ENCODE results near the gene CRTAC1.

The CRTAC1 gene

DNA sequence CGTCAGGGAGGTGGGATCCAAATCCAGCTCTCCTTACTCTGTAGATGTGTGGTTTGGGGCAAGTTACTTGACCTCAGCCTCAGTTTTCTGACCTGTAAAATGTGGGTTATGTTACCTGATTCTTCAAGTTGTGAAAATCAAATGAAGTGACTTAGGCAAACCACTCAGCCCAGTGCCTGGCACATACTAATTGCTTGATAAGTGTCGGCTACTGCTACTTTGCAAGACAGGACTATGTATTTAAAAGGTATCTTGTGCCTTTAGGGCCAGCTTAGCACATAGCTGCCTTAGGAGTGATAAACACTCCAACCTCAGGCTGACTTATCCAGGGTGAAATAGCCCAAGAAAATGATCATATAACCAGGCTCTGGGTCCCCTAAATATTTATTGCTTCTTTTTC is 137.9 kb downstream of the CRTAC1 start:
- no peak for DNase-seq

DNA sequence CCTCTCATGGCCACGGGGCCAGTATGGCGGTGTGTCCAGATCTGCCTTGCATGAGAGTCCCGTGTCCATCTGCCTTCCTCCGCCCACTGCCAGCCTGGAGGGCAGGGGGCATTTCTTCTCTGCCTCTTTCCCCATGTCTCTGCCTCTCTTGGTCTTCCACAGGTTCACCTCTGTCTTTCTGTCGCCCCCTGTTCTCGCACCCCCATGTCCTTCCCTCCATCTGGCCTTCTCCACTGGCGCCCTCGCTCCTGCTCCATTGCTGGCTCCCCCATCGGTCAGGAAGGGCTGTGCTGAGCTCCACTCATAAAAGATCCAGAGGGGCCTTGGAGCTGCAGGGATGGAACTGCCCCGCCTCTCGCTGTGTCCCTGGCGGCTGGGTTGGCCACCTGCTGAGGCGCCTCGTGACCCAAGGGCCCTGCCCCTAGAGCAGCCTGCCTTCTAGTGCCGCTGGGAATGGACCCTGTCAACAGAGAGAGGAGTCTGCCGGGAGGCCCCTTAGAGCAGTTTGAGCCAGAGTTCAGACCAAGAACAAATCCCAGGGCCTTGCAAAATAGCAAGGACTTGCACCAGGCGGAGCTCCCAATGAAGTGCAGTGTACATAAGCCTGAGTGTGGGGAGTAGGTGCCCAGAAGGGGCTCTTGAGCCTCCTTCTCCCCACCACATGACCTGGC is 138.8 kb downstream of the CRTAC1 start:
- no peak for DNase-seq

DNA sequence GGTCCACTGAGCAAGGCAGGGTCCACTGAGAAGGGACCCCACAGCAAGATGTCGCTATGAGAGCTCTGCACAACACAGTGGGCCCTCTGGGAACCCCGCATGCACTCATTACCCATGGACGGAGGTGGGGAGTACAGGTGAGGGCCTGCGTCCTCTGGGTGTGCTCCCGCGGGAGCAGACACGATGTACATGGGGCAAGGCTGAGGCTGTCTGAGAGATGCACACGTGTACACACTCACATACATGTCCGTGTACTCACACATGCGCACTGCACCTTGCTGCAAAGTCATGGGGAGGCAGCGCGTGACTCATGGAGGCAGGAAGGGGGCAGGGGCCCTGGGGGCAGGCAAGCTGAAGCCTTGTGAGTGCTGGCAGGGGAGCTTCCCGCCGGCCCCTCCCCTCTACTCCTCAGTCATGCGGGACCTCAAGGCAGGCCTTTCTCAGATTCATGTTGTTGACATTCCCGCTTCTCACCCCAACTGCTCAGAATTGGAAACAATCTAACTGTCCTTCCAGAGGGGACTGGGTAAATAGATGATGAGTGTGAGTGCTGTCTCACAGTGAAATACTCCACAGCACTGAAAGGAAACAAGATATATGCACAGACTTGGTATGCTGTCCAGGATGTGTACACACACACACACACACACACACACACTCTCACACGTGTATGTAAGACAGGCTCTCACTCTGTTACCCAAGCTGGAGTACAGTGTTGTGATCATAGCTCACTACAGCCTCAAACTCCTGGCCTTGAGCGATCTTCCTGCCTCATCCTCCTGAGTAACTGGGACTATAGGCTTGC is 140.8 kb downstream of the CRTAC1 start:
- peak; percentile 35 for DNase-seq

DNA sequence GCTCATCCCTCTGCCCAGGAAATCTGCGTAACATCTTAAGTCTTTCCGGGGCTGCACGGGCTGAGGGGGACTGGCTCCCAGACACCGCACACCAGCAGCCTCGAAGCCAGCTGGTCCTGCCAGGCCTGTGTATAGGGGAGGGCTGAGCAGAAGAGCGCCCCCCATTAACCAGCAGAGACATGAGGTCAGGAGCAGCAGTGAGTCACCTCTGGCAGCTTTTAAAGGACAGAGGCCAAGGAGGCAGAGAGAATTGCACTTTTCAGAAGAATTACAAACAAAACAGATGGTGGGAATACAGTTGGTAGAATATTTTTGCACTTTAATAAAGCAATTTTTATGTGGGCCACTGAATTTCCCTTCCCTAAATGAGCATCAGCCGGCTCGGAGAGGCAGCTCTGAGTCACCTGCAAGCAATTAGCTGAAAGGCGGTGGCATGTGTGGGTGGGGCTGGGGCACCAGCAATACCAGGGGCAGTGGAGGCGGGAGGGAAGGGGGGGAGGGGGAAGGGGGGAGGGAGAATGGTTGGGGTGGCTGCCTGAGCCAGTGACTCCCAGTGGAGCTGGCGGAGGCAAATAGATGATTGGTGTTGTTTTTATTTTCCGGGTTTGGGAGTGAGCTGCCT is 141.7 kb downstream of the CRTAC1 start:
- peak; percentile 36 for DNase-seq

DNA sequence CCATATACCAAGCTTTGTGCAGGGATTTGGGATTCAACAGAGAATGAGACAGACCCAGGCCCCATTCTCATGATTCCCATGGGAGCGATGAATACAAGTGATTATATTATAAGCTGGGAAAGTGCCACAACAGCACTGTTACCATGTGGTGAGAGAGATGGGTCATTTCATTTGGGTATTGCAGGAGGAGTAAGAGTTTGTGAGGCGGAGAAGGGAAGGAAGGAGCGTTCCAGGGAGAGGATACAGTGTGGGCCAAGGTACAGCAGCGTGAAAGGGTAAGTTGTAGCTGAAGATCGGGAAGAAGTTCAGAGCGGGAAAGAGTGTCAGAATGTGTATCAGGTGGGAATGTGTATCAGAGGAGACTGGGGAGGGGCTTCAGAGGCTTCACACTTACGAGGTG is 142.3 kb downstream of the CRTAC1 start:
- no peak for DNase-seq

DNA sequence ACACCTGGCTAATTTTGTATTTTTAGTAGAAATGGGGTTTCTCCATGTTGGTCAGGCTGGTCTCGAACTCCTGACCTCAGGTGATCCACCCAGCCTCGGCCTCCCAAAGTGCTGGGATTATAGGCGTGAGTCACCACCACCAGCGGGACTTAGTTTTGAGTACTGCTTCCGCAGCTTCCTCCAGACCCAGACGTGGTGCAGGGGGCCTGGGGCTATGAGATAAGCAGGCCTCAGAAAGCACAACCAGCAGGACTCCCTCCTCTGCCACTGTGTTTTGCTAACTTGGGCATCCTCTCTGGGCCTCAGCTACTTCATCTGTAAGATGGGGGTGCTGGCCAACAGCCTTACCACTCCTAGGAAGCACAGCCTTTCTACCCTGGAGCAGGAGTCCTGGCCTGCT is 143.0 kb downstream of the CRTAC1 start:
- no peak for DNase-seq

DNA sequence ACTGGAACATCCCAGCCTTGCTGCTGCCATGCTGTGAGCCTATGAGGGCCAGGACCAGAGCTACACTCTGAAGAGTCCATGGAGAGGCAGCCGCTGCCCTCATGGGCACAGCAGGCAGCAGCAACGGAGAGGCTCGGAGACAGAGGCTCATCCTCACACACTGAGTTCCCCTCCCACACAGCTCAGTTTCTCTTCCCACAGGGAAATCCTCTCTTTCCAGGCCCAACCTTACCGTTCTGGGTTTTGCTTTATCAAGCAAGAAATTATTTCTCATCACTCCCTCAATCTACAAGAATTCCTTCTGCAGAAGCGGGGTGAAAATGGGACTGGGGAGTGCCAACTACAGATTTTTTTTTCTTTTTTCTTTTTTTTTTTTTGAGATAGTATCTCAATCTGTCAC is 144.1 kb downstream of the CRTAC1 start:
- no peak for DNase-seq

DNA sequence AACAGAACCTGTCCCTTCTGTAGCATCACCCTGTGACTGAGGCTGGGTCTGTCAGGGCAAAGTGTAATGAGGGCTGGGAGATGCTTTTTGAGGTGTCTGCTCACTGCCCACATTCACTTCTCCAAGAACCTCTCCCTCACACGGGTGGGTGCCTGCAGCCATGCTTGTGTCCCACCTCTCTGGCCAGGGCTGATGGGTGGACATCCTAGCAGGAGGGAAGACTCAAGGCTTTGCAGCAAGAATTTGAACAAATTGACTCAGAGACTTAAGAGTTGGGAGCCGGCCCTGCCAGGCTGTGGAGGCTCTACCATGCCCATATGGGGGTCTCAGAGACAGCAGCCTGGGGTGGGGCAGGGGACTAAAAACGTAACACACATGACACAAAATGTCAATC is 147.3 kb downstream of the CRTAC1 start:
- DNase-seq = no peak

DNA sequence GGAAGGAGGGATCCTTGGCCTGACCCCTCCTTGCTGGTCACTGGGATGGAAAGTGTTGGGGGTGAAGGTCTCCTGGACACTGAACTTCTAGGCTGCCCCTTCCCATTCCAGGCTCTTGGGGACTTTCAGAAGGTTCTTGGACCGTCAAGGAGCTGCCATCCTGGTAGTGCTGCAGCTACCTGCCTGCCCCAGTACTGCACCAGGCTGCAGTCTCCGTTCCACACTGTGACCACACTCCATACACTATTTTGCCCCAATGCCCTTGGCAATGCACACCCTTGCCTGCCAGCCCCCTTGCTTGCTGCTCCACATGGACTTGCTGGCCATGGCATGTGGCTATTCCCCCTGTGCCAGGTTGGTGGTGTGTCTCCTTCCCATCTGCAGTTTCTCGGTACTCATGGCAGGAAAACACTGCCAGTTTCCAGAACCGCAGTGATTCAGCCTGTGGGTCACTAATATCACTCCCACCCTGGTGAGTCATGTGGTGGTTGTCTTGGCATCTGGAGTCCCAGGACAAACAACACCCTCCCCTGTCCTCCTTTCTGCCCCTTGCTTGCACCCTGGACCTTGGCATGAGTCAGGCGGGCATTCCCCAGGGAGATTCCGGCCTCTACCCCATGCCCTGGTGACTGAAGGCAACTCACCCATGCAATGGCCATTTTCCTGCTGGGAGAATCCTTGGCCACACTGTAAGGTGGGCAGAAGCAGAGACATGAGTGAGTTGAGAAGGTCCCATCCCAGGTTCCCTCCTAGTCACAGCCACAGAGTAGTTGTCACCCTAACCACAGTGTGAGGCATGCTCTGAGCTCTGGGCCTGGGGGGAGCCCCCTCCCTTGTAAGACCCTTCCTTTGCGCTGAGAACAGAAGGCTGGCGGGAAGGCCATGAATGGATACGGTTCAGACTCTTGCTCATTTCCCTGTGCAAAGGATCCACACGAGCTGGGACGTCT is 148.0 kb downstream of the CRTAC1 start:
- DNase-seq = no peak

DNA sequence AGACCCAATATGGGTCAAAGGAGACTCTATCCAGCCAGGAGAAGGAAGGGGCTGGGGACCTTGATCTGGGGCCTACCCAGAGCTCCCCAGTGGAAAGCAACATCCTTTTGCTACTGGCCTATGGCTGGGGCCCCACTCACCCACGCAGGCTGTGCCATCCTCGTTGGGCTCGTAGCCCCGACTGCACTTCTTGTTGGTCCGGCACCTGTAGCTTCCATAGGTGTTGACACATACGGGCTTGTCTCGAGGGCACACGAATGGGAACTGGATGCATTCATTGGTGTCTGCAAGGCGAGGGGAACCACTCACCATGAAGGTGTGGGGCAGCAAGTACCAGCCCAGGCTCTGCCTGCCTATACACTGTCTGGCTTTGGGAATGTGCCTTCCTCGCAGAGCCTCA is 150.3 kb downstream of the CRTAC1 start:
- no peak for DNase-seq

DNA sequence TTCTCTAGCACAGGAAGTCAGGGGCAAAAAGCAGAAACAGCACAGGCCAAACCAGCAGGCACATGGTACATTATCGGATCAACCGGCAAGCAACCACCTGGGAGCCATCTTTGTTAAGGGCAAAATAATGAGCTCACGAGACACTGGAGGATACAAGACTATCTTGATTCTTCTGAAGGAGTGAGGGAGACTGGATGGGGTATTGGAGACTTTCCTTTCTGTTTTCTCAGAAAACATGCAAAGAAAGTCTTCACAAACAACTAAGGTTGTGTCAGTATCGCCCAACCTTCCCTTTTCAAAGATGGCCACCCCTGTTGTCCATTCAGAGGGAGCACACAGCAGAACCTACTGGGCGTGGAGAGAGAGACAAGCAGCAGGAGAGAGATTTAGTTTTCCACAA is 151.2 kb downstream of the CRTAC1 start:
- no peak for DNase-seq

DNA sequence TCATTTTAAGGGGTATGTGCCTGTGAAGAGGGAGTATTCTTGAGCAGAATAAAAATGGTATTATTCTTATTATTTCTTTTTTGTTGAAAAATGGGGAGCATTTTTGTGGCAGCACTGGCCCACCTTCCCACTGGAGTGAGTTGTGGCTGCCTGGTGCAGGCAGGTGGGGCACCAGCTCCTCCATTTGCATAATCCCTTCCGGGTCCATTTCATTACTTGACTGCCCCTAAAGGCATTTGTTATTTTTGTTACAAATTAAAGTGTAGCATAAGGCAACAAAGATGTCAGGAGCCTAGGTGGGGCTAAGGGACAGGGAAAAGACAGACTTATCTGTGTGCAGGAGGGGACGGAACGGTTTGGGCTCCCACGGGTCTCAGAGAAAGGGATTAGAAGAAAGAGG is 154.0 kb downstream of the CRTAC1 start:
- no peak for DNase-seq

DNA sequence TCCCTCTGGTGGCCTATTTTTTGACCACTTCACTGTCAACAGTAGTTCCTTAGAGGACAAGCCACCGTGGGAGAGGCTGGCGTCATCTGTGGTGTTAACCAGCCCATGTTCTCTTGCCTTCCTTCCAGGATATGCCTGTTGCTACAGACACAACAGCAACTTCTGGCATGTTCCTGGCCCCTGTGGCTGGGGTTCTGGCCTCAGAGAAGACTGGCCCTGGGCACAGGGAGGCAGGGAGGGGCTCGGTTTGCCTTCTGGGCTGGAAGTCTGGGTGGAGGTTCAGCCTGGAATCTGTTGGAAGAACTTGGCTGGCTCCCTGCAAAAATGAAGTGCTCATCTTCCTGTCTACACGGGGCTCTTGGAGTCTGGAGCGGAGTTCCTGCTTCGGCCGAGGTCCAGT is 155.0 kb downstream of the CRTAC1 start:
- no peak for DNase-seq

DNA sequence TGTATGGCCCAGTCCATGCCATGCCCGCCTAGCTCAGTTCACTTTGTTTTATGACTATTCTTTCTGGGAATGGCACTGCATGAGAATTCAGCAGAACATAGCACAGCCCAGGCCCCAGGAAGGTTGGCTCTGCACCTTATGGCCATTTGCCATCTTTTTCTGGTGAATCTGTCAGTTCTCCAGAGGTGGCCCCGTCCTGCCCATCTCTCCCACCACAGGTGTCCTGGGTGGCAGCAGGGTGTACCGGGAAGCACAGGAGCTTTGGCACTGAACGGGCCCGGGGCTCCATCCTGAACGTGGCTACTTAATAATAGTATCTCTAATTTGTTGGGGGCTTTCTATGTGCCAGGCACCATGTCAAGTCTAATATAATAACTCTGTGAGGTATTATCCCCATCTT is 156.1 kb downstream of the CRTAC1 start:
- DNase-seq = no peak

DNA sequence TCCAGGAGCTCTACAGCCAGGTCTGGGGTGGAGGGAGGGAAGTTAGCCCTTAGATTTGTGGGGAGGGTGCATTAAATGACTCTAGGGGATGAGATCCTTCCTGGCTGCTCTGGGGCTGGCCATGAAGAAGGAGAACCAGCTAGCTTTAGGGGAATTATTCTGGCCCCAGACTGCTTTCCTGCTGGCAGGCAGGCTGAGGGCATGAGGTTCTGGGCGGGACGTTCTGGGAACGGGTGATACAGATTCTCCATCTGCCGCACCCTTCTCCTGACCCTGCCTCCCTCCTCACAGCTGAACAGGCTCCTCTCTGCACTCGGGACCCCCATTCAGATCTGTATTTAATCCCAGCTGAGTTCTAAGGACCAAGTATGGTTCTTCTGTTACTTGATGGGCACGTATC is 156.9 kb downstream of the CRTAC1 start:
- no peak for DNase-seq

DNA sequence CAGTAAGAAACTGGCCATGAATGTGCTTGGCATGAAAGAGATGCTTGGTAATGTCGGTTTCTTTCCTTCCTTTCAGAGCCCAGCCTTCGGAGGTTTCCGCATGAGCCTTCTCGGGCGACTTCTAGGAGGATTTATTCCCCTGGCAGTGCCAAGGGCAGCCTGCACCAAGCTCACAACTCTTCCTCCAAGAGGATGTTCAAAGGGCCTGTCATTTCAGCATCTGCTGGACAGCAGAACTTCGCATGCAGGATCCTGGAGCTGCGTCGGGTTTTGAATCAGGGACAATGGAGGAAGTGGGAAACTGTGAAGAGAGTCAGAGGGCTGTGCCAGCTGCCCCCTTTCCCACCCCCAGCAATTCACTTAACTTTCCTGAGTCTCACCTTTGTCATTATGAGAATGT is 159.4 kb downstream of the CRTAC1 start:
- DNase-seq = no peak

DNA sequence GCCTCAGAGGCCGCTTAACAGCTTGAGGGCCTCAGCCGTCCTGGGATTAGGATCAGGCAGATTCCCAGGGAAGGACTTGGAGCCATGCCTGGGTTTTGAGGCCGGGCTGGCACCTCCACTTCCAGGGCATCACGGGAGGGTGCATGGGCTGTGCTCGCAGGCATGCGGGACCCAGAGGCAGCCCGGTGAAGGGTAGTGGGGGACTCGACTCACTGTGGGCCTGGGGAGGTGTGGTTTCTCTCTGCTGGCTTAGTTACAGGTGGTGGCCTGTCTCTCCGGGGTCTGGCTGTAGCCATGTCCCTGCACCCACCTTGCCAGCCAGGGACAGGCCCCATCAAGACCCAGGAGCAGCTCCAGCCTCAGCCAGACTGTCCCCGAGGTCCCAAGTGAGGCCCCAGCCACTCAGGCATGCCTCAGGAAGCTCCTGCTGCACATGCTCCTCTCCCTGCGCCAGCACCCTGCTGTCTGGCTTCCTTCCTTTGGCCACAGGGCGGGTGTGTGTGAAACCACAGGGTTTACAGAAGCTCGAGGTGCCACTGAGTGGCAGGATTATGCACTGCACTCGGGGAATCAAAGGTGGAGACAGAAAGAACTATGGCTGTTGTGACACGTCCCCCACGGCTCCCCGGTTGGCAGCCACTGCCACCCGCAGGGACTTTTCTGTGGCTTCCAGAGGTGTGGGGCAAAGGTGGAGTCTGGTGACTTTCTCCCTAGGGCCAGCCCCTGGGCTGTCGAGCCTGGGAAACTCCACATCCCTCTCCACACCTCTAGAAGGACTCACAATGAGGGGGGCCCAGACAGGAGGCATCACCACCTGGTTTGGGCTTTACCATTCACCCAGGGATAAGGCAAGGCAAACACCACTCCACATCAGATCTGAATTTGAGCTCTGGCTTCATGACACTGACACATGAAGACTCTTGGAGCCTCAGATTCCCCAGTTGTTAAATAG is 161.1 kb downstream of the CRTAC1 start:
- peak; percentile 94 for DNase-seq

DNA sequence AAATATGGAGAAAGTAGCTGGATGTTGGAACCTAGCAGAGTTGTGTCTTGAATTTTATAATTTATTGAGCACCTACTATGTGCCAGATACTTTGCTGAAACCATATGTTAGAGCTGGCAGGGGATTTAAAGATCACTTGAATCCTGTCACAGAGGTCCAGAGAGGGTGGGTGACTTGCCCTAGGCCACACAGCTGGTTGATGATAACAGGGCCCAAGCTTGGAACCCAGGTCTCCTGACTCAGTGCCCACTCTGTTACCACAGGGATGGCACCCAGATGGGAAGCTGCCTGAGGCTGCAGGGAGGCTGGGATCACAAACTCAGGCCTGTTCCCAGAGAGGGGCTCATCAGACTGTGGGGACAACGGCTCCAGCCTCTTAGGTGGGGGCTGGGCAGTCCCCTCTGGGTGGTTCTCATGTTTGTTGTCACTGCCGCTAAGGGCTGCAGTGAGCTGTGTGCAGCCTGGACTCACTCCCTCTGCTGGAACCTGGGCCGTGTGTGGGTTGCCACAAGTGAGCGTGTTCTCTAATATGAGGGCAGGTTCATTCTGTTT is 162.2 kb downstream of the CRTAC1 start:
- no peak for DNase-seq

DNA sequence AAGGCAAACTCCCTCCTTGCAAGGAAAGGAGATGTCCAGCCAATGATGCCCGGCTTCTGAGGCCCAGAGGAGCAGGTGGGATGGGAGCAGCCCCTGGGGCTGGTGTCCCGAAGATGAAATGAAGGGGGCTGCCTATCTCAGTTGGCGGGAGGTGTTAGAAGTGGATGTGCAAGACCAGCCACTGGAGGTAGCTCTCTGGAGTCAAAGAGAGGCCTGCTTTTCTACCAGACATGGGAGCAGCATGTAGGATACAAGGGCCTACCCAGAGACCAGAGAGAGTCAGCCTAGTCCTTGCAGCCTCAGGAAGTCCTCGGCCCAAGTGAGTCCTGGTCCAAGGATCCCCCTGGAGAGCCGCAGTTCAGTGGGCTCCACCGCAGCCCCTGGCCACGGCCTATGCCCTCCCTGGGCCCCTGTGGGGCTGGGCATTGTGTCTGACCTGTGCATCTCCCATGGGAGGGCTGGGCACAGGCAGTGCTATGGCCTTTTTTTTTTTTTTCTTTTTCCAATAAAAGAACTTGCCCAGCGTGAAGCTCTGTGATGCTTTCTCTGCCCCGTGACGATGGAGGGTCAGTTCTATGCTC is 163.1 kb downstream of the CRTAC1 start:
- DNase-seq = no peak

DNA sequence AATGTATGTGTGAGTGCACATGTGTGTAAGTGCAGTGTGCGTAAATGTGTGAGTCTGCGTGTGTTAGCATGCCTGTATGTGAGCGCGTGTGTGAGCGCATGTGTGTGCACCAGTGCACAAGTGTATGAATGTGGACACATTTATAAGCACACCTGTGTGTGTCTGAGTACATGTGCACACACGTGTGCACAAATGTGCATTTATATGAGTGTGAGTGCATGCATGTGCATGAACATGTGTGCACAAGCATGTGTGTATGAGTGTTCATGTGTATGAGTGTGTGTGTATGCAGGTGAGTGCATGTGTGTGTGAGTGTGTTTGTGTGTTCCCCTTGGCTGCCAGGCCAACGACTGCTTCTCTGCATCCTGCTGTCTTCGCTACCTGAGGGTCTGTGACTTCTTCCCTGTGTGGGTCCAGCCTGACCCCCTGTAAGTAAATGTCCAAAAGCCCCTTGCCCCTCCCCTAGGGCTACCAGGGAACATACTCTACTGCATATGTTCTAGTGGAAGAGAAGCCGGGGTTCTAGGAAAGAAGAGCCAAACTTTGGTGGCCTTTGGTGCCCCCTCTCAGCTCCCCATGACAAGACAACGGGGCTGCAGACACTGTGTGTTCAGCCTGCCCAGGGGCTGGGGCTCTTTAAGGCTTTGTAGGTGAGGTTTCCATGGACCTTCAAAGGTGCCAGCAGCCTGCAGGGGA is 163.7 kb downstream of the CRTAC1 start:
- no peak for DNase-seq

DNA sequence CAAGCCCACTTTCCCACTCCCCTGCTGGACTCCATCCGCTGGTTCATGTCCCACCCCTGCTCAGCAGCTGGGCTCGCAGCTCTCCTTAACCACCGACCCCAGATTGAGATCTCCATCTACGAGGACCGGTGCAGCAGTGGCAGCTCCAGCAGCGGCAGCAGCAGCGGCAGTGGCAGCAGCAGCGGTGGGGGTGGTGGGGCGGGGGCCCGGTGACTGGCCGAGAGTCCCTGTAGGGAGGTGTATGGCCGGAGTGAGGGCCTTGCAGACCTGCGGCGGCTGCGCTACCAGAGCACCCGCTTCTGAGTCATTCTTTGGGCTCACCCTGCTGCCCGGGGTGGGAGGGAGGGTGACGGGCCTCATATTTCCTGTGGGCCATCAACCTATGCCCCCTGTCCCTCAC is 164.9 kb downstream of the CRTAC1 start:
- no peak for DNase-seq
